DOHH2 (cell line): ENCODE data around the gene MYO5C.

Experiments
- H3F3A ChIP-seq: fragments of 200-600 bp; sonication (generic), shearing (Covaris generic); 2 replicates; pipeline ENCODE4 v1.6.0; 2016; ENCODE audit warnings: antibody characterized with exemption, mild to moderate bottlenecking; ENCODE audit not compliant: control insufficient read depth, insufficient read depth
- H3K27ac ChIP-seq: fragments of 200-600 bp; sonication (generic); 2 replicates; pipeline ENCODE4 v1.5.1; 2014; ENCODE audit warnings: low read depth, mild to moderate bottlenecking, low read length, moderate library complexity
- H3K27me3 ChIP-seq: fragments of 200-600 bp; sonication (generic); 2 replicates; pipeline ENCODE4 v1.6.1; 2014; ENCODE audit warnings: mild to moderate bottlenecking, low read length, mixed read lengths; ENCODE audit not compliant: control insufficient read depth
- H3K36me3 ChIP-seq: fragments of 200-600 bp; sonication (generic); 2 replicates; pipeline ENCODE4 v1.6.1; 2014; ENCODE audit warnings: mild to moderate bottlenecking, low read length, moderate library complexity, mixed read lengths; ENCODE audit not compliant: control insufficient read depth
- H3K4me1 ChIP-seq: fragments of 200-600 bp; sonication (generic); 2 replicates; pipeline ENCODE4 v1.6.1; 2014; ENCODE audit warnings: mild to moderate bottlenecking, low read length, mixed read lengths; ENCODE audit not compliant: control insufficient read depth
- H3K4me2 ChIP-seq: fragments of 200-600 bp; sonication (generic); 2 replicates; pipeline ENCODE4 v1.6.0; 2014; ENCODE audit warnings: mild to moderate bottlenecking, low read length, moderate library complexity
- H3K4me3 ChIP-seq: fragments of 200-600 bp; sonication (generic); 2 replicates; pipeline ENCODE4 v1.5.1; 2014; ENCODE audit warnings: mild to moderate bottlenecking, low read length, mixed read lengths
- H3K79me2 ChIP-seq: fragments of 200-600 bp; sonication (generic); 2 replicates; pipeline ENCODE4 v1.6.1; 2014; ENCODE audit warnings: mild to moderate bottlenecking, low read length, mixed read lengths; ENCODE audit not compliant: control insufficient read depth
- H3K9me2 ChIP-seq: fragments of 200-600 bp; sonication (generic); replicated peaks from 2 replicates; pipeline ENCODE4 v1.6.1; 2014; ENCODE audit warnings: mild to moderate bottlenecking, low read length, mixed read lengths; ENCODE audit not compliant: control insufficient read depth
- H3K9me3 ChIP-seq: fragments of 200-600 bp; sonication (generic); 2 replicates; pipeline ENCODE4 v1.6.1; 2014; ENCODE audit warnings: antibody characterized with exemption, low read length, mixed read lengths; ENCODE audit not compliant: control insufficient read depth, insufficient read depth
- H4K20me1 ChIP-seq: fragments of 200-600 bp; sonication (generic); 2 replicates; pipeline ENCODE4 v1.6.0; 2014; ENCODE audit warnings: low read depth, mild to moderate bottlenecking, antibody characterized with exemption, low read length, moderate library complexity; ENCODE audit not compliant: control insufficient read depth, insufficient read depth
- EZH2phosphoT487 ChIP-seq: fragments of 200-600 bp; sonication (generic); IDR thresholded peaks from 2 replicates; pipeline ENCODE4 v1.6.1; 2017; ENCODE audit warnings: borderline replicate concordance, mild to moderate bottlenecking, antibody characterized with exemption, low read length, moderate library complexity, mixed read lengths
- TF ChIP-seq, protein P1 (sequence below): fragments of 200-600 bp; sonication (generic); IDR thresholded peaks from one replicate; pipeline ENCODE4 v1.5.1; 2014; ENCODE audit warnings: antibody characterized with exemption, mild to moderate bottlenecking, low read depth, low read length; ENCODE audit not compliant: poor library complexity, severe bottlenecking

The MYO5C gene

DNA sequence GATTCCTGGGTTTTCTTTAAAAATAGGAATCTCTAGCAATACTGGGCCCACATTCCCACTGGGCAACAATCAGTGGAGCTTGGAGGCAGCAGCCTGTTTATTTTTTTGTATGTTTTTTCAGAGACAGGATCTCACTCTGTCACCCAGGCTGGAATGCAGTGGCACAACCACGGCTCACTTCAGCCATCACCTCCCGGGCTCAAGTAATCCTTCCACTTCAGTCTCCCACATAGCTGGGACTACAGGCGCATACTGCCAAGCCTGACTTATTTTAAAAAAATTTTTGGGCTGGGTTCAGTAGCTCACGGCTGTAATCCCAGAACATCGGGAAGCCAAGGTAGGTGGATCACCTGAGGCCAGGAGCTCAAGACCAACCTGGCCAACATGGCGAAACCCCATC is 75.4 kb downstream of the MYO5C start:
- no peaks in the 10 kb centered on the region for H3K27me3 ChIP-seq
- H3K4me2 ChIP-seq, result peak overlapping the region; percentile 92
- peak overlapping the region; percentile 92 for H3K4me3 ChIP-seq
- peaks cover 35% of the 10 kb centered on the region for H3K79me2 ChIP-seq
- H4K20me1 ChIP-seq, result no peaks in the 10 kb centered on the region
- H3K36me3 ChIP-seq, result peaks cover 23% of the 10 kb centered on the region
- H3K27ac ChIP-seq, result peak overlapping the region; percentile 87
- H3K4me1 ChIP-seq, result peaks cover 70% of the 10 kb centered on the region
- H3F3A ChIP-seq, result peaks cover 28% of the 10 kb centered on the region
- H3K9me2 ChIP-seq, result no peaks in the 10 kb centered on the region
- H3K9me3 ChIP-seq, result no peaks in the 10 kb centered on the region
- TF ChIP-seq, protein P1, sequence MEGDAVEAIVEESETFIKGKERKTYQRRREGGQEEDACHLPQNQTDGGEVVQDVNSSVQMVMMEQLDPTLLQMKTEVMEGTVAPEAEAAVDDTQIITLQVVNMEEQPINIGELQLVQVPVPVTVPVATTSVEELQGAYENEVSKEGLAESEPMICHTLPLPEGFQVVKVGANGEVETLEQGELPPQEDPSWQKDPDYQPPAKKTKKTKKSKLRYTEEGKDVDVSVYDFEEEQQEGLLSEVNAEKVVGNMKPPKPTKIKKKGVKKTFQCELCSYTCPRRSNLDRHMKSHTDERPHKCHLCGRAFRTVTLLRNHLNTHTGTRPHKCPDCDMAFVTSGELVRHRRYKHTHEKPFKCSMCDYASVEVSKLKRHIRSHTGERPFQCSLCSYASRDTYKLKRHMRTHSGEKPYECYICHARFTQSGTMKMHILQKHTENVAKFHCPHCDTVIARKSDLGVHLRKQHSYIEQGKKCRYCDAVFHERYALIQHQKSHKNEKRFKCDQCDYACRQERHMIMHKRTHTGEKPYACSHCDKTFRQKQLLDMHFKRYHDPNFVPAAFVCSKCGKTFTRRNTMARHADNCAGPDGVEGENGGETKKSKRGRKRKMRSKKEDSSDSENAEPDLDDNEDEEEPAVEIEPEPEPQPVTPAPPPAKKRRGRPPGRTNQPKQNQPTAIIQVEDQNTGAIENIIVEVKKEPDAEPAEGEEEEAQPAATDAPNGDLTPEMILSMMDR, result no peak
- no peak for TF ChIP-seq EZH2phosphoT487

DNA sequence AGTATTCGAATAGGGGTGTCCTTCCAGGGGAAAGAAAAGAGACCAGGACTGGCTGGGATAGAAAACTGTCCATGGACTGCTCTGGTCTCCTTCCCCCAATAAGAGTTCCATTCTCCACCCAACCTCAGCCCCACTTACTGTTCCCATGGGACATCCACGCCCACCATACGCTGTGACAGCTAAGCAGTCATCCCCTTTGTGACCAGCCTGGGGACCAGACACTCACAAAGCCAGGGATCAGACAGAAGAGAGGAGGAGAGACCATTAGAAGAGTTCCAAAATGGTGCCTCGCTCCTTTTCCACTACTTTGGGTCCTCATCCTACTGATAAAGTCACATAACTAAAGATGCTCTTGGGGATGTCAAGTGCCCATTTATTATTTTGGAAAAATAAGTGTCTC is 76.8 kb downstream of the MYO5C start:
- no peaks in the 10 kb centered on the region for H3K9me2 ChIP-seq
- no peak for TF ChIP-seq EZH2phosphoT487
- TF ChIP-seq, protein P1, result no peak
- no peaks in the 10 kb centered on the region for H3K27me3 ChIP-seq
- H3F3A ChIP-seq, result peaks cover 18% of the 10 kb centered on the region
- peaks cover 19% of the 10 kb centered on the region for H3K36me3 ChIP-seq
- no peaks in the 10 kb centered on the region for H4K20me1 ChIP-seq
- H3K79me2 ChIP-seq, result peaks cover 26% of the 10 kb centered on the region
- H3K9me3 ChIP-seq, result no peaks in the 10 kb centered on the region
- no peak overlapping the region for H3K27ac ChIP-seq
- H3K4me2 ChIP-seq, result no peak overlapping the region
- H3K4me1 ChIP-seq, result peaks cover 60% of the 10 kb centered on the region
- no peak overlapping the region for H3K4me3 ChIP-seq

DNA sequence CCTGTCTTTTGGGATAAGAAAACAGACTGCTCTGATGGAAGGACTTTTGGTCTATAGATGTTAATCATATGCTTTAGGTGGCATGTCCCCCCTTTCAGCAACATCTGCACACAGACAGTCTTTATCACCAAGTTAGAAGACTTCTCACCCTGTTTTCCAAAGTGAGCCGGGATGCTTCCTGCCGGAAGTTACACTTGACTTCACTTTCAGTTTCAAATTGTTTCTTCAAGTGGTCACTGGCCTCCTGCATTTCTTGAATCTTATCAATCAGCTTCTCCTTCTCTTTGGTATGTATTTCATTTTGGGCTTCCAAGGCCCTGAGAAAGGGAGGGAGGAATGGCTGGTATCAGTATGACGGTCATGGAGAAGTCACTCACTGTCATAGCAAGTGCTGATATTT is 77.2 kb downstream of the MYO5C start:
- H3K9me2 ChIP-seq, result no peaks in the 10 kb centered on the region
- no peak overlapping the region for H3K27ac ChIP-seq
- no peaks in the 10 kb centered on the region for H3K9me3 ChIP-seq
- TF ChIP-seq, protein P1, result no peak
- TF ChIP-seq EZH2phosphoT487, result no peak
- H4K20me1 ChIP-seq, result no peaks in the 10 kb centered on the region
- peaks cover 16% of the 10 kb centered on the region for H3K36me3 ChIP-seq
- H3K27me3 ChIP-seq, result no peaks in the 10 kb centered on the region
- H3K4me1 ChIP-seq, result peaks cover 56% of the 10 kb centered on the region
- H3K4me2 ChIP-seq, result no peak overlapping the region
- peaks cover 21% of the 10 kb centered on the region for H3K79me2 ChIP-seq
- no peak overlapping the region for H3K4me3 ChIP-seq
- H3F3A ChIP-seq, result peaks cover 14% of the 10 kb centered on the region

DNA sequence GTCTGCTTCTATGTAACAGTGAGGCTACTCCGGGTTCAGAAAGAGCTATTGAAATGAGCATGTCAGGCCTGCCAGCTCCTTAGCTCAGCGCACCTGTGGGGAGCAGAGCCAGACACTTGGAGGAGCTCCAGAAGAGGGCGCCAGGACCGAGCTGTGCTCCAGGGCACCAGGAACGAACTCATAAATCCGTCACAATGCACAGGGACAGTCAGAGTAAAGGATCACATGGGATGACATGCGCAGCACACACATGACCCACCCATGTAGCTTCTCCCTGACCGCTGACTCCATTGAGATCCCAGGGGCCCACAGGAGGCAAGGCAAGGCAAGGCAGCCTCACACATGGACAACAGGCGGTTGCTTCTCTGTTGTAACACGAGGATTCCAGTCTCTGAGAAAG is 78.4 kb downstream of the MYO5C start:
- Histone ChIP-seq H3K27ac (no peak overlapping the region), H3F3A (peaks cover 9% of the 10 kb centered on the region), H3K27me3 (no peaks in the 10 kb centered on the region), H3K4me3 (no peak overlapping the region), H3K79me2 (peaks cover 10% of the 10 kb centered on the region), H3K4me1 (peaks cover 44% of the 10 kb centered on the region), H3K4me2 (peak overlapping the region; percentile 43), H3K9me2 (no peaks in the 10 kb centered on the region), H3K36me3 (peaks cover 9% of the 10 kb centered on the region; the same call in 1 of the 2 replicates), H4K20me1 (no peaks in the 10 kb centered on the region), H3K9me3 (no peaks in the 10 kb centered on the region)
- TF ChIP-seq, protein P1, result peak; percentile 94
- TF ChIP-seq EZH2phosphoT487, result no peak
